ENCODE results near the gene F10.

Gene F10

GRCh38 chr13:113117335-113117872 is 5.2 kb upstream of the F10 start:
- no peak for DNase-seq (ENCODE audit: low spot score)

- no peak for DNase-seq (ENCODE audit: low spot score)
Observed at GRCh38 chr13:113117911-113118260, 4.7 kb upstream of the F10 start.

DNA sequence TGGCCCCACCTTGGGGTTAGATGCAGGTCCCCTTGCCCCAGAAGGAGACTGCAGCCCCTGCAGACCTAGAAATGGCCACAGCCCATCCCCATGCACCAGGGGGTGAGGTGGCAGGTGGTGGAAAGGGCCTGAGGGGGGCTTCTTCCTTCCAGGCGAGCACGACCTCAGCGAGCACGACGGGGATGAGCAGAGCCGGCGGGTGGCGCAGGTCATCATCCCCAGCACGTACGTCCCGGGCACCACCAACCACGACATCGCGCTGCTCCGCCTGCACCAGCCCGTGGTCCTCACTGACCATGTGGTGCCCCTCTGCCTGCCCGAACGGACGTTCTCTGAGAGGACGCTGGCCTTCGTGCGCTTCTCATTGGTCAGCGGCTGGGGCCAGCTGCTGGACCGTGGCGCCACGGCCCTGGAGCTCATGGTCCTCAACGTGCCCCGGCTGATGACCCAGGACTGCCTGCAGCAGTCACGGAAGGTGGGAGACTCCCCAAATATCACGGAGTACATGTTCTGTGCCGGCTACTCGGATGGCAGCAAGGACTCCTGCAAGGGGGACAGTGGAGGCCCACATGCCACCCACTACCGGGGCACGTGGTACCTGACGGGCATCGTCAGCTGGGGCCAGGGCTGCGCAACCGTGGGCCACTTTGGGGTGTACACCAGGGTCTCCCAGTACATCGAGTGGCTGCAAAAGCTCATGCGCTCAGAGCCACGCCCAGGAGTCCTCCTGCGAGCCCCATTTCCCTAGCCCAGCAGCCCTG is 4.2 kb upstream of the F10 start:
- no peak for DNase-seq (ENCODE audit: low spot score)

GRCh38 chr13:113119166-113119821 is 3.3 kb upstream of the F10 start:
- DNase-seq (ENCODE audit: low spot score): no peak

DNA sequence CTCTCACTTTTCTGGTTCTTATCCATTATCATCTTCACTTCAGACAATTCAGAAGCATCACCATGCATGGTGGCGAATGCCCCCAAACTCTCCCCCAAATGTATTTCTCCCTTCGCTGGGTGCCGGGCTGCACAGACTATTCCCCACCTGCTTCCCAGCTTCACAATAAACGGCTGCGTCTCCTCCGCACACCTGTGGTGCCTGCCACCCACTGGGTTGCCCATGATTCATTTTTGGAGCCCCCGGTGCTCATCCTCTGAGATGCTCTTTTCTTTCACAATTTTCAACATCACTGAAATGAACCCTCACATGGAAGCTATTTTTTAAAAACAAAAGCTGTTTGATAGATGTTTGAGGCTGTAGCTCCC is 2.8 kb upstream of the F10 start:
- DNase-seq (ENCODE audit: low spot score): no peak

DNA sequence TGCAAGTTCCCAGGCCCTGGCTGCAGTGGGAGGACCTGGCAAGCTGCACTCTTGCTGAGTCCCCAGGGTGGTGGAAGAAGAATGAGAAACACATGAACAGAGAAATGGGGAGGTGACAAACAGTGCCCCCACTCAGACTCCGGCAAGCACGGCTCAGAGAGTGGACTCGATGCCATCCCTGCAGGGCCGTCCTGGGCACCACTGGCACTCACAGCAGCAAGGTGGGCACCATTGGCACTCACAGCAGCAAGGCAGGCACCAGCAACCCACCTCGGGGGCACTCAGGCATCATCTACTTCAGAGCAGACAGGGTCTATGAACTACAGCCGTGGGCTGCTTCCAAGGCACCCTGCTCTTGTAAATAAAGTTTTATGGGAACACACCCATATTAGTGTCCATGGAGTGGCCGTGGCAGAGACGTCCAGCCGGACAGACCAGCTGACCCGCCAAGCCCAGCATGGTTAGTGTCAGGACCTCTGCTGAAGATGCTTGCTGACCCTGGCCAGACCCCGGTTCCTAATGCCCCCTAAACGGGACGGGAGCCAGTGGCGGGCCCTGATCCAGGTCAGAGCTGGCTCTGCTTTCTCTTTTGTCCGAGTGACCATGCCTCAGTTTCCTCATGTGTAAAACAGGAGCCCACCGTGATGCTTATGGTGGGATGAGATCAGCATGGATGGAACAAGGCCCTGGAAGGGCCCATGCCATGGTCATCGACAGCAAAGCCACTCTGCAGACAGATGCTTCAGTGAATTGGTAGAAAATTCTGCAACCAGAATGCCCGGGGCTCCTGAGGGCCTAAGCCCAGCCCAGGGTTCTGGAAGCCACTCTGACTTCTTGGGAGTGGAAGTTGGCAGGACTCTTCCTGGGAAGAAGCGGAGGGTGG is 2.1 kb upstream of the F10 start:
- DNase-seq (ENCODE audit: low spot score): no peak

- DNase-seq (ENCODE audit: low spot score): no peak
Observed at GRCh38 chr13:113121183-113121927, 1.2 kb upstream of the F10 start.

- DNase-seq (ENCODE audit: low spot score): no peak
Observed at GRCh38 chr13:113121928-113122471, 599 bp upstream of the F10 start.

DNA sequence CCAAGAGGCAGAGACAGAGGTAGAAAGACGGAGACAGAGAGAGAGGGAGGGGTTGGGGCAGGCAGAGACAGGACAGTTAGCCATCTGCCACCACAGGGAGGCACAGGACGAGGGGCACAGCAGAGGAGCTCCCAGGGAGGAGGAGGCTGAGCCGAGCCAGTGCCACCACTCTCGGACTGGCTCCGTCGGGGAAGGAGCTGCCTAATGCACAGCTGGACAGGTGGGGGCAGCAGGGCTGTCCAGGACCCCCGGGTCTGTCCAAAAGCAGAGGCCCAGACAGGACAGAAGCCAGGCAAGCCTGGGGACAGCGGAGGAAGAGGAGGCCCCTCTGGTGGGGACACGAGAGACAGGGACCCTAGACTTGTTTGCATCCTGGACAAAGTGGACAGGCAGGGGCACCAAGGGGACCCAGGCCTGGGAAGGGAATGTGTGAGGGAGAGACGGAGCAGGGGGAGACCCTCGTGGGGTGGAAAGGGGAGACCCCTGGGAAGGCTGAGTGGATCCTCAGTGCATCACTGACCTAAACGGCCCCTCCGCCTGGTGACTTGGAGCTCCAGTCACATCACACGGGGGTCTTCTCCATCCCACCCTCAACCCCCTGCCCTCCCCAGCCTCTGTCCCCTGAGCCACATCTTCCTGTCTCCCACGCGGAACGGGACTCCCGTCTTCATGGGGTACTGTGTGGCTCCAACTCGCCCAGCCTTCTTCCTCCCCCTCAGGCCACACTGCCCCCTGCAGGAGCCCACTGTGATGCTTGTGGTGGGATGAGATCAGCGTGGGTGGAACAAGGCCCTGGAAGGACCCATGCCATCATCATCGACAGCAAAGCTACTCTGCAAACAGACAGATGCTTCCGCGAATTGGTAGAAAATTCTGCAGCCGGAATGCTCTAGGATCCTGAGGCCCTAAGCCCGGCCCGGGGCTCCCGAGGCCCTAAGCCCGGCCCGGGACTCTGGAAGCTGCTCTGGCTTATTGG is 915 bp downstream of the F10 start:
- DNase-seq (ENCODE audit: low spot score): no peak

DNA sequence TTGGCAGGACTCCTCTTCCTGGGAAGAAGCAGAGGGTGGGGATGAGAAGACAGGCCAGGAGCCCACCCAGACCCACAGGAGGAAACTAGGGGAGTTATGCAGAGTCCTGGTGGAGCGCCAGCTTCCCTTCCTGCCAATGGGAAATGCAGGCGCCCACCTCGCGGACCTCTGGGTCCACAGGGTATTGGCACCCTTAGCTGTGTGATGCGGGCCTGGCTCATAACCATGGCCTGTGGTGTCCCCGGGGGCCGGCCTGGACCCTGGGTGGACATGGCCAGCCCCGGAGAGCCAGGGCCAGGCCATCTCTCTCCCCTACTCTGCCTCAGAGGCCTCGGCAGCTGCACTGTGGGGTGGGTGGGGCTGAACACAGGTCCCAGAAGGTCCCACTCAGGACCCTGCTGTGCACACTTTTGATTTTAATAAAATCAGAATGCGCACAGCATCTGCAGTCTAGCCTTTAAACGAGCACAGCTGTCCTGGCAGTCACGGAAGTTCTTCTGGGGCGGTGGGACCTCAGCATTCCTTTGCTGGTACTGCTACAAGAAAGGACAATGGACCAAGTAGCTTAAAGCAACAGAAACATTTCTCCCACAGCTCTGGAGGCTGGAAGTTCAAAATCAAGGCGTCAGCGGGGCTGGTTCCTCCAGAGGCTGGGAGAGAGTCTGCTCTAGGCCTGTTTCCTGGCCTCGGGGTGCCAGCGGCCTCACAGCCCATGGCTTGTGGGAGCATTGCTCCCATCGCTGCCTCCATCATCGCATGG is 1.8 kb downstream of the F10 start:
- DNase-seq (ENCODE audit: low spot score): no peak

GRCh38 chr13:113125506-113126264 is 3.1 kb downstream of the F10 start:
- no peak for DNase-seq (ENCODE audit: low spot score)

- no peak for DNase-seq (ENCODE audit: low spot score)
Observed at GRCh38 chr13:113126265-113127150, 3.9 kb downstream of the F10 start.

GRCh38 chr13:113129480-113129879 is 6.9 kb downstream of the F10 start:
- DNase-seq (ENCODE audit: low spot score): no peak

DNA sequence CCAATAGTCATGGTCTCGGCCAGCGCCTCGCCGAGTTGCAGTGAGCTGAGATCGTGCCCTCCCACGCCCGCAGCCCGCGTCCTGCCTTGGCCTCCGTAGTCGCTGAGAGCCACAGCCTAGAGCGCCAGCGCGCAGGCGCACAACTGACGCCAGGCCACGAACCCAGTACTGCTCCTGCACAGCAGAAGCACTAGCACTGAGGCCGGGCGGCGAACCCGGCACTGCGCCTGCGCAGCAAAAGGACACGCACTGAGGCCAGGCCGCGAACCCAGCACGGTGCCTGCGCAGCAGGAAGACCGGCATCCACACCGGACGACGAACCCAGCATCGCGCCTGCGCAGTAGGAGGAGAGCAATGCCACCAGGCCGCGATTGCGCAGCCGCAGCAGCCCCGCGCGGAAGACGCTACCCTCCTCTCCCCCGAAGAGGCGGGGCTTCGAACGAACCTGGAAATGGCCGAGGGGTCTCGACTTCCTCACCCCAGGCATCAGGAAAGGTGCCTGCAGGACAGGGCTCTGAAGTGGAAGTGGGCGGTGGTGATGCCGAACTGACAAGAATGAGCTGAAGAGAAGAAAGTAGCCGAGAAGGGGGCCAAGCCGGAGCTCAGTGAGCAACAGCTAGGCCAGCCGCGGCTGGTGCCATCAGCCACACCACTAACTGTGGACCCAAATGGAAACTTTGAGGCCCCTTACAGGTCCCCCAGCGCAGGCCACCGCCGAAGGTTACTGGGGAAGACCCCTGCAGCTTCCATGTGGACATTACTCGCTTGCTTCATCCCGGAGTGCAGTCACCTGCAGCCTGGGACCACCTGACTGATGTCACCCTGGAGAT is 7.5 kb downstream of the F10 start:
- no peak for DNase-seq (ENCODE audit: low spot score)

DNA sequence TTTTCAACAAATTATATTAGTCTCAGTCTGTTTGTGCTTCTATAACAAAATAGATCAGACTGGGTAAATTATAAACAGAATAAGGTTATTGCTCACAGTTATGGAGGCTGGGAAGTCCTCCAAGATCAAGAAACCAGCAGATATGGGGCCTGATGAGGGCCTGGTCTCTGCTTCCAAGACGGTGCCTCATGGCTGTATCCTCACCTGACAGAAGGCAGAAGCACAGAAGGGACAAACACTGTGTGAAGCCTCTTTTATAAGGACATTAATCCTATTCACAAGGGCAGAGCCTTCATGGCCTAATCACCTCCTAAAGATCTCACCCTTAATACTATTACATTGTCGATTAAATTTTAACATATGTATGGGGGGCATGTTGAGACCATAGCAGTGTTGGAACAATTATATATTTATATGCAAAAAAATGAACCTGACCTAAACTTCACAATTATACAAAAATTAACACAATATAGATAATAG is 12.7 kb downstream of the F10 start:
- DNase-seq (ENCODE audit: low spot score): no peak

DNA sequence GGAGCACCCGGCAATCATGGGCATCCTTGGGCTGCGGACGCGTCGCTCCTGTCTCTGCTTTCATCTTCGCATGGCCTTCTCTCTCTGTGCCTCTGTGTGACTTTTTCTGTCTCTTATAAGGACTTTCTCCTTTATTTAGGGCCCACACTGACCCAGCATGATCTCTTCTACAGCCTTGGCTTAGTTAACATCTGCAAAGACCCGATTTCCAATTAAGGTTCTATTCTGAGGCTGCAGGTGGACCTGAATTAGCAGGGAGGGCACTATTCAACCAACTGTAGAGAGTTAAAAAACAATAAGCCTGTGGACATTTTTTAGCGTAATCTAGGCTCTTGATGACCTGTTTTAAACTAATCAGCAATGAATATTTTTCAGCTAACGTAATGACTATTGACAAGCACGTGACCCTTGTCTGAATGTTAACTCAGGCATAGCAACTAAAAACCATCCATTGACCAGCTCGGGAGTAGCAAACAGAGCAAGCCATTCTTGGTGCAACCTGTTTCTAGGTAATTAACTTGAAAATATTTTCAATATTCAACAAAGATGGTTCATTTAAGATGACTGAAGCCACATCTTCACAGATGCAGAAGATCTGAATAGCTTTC is 15.2 kb downstream of the F10 start:
- no peak for DNase-seq (ENCODE audit: low spot score)
